Gastroesophageal sphincter (tissue), 4 donors: Measurements from ENCODE around the gene SLFNL1. TPM values are rescaled to one million over a fixed set of nuclear protein-coding genes. Genes with fewer than 3 reads are reported as not detected.

Experiments used
- ATAC-seq: fragments of 150-250 bp; one replicate; pipeline ENCODE4 v1.9.1; 2016; ENCODE audit warnings: mild to moderate bottlenecking, moderate library complexity
- H3K27ac ChIP-seq, 4 donors: fragments of 200-600 bp; sonication (generic) in 3 of 4; 1 replicate in 3 of 4; 2 replicates in 1 of 4; pipeline ENCODE4 v1.5.1; 2016 to 2019
- H3K27me3 ChIP-seq: fragments of 200-600 bp; sonication (generic); one replicate; pipeline ENCODE4 v1.5.1; 2019
- H3K36me3 ChIP-seq, 2 donors: fragments of 200-600 bp; sonication (generic); one replicate each; pipeline ENCODE4 v1.5.1; 2019; ENCODE audit warnings: control low read depth in 1 of 2
- H3K4me1 ChIP-seq, 3 donors: fragments of 200-600 bp; sonication (generic); 1 replicate in 2 of 3; 2 replicates in 1 of 3; pipeline ENCODE4 v1.5.1; 2016 to 2019; ENCODE audit warnings: control low read depth in 2 of 3
- H3K4me3 ChIP-seq, 2 donors: fragments of 200-600 bp; sonication (generic); one replicate each; pipeline ENCODE4 v1.5.1; 2019; ENCODE audit warnings: mild to moderate bottlenecking in 1 of 2, moderate library complexity in 1 of 2
- H3K9me3 ChIP-seq, 3 donors: fragments of 200-600 bp; sonication (generic); one replicate each; pipeline ENCODE4 v1.5.1; 2017 to 2019; ENCODE audit warnings: control low read depth in 2 of 3
- EP300 ChIP-seq: sonication (generic); formaldehyde crosslinking; IDR thresholded peaks from one replicate; pipeline ENCODE4 v1.6.1; 2017; ENCODE audit warnings: antibody characterized with exemption, mild to moderate bottlenecking
- POLR2A ChIP-seq, 2 donors: fragments of 450-650 bp; IDR thresholded peaks; one replicate each; pipeline ENCODE4 v1.6.1; 2017; ENCODE audit warnings: antibody characterized with exemption in 2 of 2, mild to moderate bottlenecking in 2 of 2, moderate library complexity in 1 of 2
- POLR2AphosphoS5 ChIP-seq: sonication (generic); formaldehyde crosslinking; IDR thresholded peaks from one replicate; pipeline ENCODE4 v1.6.1; 2017; ENCODE audit warnings: antibody characterized with exemption
- WGBS, 2 donors: methylation state at CpG; one replicate each; pipeline ENCODE4 v1.1.5; 2018; ENCODE audit warnings: low coverage in 1 of 2; 5-methylcytosine and 5-hydroxymethylcytosine counted together
- total RNA-seq, 4 donors: library from RNA; depleted of rRNA; stranded (reverse); fragments of >200 nt; gene quantifications; one replicate each; pipeline ENCODE4 v1.1.0, GENCODE V29; 2016
- TF ChIP-seq, protein P1 (sequence below), 4 experiments: fragments of 200-600 bp in 2 of 4; fragments of 450-650 bp in 2 of 4; sonication (generic) in 1 of 4; IDR thresholded peaks; one replicate each; pipeline ENCODE4 v1.5.1; 2017 to 2019; ENCODE audit warnings: antibody characterized with exemption in 4 of 4, mild to moderate bottlenecking in 2 of 4, moderate library complexity in 2 of 4

The SLFNL1 gene
- total RNA-seq, 4 donors from 2014 or later, result 0.35 to 0.81 (median 0.41) TPM

DNA sequence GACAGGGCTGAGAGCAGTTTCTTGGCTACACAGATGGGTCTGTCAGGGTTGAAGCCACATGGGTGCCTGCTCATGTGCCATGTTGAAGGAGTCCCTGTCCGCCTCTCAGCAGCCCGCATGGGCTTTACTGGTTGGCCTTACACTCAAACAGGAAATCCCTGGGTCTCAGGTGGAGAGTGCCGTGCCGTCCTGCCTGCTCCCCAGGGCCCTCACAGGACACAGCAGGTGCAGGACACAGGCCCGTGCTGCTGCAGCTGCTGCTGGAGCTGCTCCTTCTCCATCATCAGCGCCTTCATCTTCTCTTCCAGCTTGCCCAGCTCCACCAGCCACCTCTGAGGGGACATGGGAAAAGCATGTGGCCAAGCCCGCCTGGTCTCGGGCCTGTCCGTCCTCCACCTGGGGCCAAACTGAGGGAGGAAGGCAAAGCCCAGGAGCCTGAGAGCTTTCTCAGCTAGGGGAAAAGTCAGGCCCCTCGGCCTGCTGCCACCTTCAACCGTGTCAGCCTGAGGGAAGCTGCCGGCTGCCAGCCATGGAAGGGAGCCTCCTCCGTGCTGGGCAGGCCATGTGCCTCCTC is 5.5 kb downstream of the SLFNL1 start:
- Histone ChIP-seq H3K4me1 (peaks cover 0 to 14% (median 0%) of the 10 kb centered on the region in 3 donors), H3K4me3 (no peak overlapping the region), H3K27me3 (no peaks in the 10 kb centered on the region), H3K27ac (no peak overlapping the region), H3K36me3 (peaks cover 0 to 39% of the 10 kb centered on the region in 2 donors), H3K9me3 (no peaks in the 10 kb centered on the region)
- WGBS, 2 donors, result 73 to 97% methylated on average over 6 to 7 of the region's 13 CpGs
- TF ChIP-seq, protein P1, sequence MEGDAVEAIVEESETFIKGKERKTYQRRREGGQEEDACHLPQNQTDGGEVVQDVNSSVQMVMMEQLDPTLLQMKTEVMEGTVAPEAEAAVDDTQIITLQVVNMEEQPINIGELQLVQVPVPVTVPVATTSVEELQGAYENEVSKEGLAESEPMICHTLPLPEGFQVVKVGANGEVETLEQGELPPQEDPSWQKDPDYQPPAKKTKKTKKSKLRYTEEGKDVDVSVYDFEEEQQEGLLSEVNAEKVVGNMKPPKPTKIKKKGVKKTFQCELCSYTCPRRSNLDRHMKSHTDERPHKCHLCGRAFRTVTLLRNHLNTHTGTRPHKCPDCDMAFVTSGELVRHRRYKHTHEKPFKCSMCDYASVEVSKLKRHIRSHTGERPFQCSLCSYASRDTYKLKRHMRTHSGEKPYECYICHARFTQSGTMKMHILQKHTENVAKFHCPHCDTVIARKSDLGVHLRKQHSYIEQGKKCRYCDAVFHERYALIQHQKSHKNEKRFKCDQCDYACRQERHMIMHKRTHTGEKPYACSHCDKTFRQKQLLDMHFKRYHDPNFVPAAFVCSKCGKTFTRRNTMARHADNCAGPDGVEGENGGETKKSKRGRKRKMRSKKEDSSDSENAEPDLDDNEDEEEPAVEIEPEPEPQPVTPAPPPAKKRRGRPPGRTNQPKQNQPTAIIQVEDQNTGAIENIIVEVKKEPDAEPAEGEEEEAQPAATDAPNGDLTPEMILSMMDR (IDR thresholded peaks at IDR 0.05), result no peak
- TF ChIP-seq POLR2A (IDR thresholded peaks at IDR 0.05) (no peak), EP300 (no peak), POLR2AphosphoS5 (no peak)
- ATAC-seq, result no peak

DNA sequence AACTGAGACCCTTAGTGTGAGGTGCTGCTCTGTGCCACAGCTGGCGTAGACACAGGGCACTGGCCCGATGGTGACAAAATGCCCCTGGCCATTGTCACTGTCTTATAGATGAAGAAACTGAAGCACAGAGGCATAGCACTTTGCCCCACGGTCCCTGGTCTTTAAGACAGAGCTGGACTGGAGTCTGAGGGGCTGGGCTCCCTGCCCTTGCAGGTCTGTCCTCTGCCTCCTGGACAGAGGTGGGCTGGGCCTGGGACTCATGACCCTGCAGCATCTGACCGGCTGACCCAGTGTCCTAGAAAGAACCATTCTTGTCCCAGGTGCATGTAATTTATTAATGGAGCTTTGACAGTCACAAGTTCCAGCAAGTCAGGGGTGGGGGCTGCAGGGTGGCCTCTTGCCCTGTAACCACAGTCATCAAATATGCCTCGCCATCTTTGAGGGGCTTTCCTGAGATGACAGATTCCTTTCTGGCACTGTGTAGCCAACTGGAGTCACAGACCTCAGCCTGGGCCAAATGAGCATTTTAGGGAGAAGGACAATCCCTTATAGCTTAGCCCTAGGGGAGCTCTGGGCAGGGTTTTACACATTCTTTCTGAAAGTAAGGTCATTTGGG is 6.1 kb downstream of the SLFNL1 start:
- no peak for TF ChIP-seq POLR2A (IDR thresholded peaks at IDR 0.05)
- TF ChIP-seq POLR2AphosphoS5, result no peak
- no peak for TF ChIP-seq EP300
- TF ChIP-seq, protein P1 (IDR thresholded peaks at IDR 0.05), result no peak
- WGBS, 2 donors, result 70% methylated on average over 2 of the region's 5 CpGs; no CpG with 5 or more reads in 1 of the 2 donors
- Histone ChIP-seq H3K4me3 (no peak overlapping the region), H3K4me1 (peaks cover 0 to 14% (median 0%) of the 10 kb centered on the region in 3 donors), H3K9me3 (no peaks in the 10 kb centered on the region), H3K27me3 (no peaks in the 10 kb centered on the region), H3K36me3 (peaks cover 0 to 45% of the 10 kb centered on the region in 2 donors), H3K27ac (no peak overlapping the region)
- no peak for ATAC-seq

DNA sequence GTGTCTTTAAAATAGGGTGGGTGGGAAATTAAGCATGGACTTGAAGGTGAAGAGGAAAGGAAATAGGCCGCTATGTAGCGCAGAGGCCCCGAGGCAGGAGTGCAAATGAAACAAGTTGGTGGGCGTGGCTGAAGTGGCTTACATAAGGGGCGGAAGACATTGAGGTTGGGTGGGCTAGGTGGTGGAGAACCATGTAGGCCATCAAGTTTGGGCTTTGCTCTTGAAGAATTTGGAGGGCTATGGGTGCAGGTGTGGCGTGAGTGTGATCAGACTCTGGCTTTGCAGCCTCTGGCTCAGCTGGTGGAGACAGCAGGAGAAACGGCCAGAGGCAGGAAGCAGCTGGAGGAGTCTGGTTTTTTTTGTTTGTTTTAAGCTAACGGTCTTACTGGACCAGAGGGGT is 6.7 kb downstream of the SLFNL1 start:
- no peak for ATAC-seq
- Histone ChIP-seq H3K36me3 (peaks cover 0 to 51% of the 10 kb centered on the region in 2 donors), H3K4me1 (peaks cover 0 to 14% (median 0%) of the 10 kb centered on the region in 3 donors), H3K4me3 (no peak overlapping the region), H3K27me3 (no peaks in the 10 kb centered on the region), H3K27ac (no peak overlapping the region), H3K9me3 (no peaks in the 10 kb centered on the region)
- 69 to 95% methylated on average over 6 to 7 of the region's 8 CpGs for WGBS, 2 donors
- no peak for TF ChIP-seq EP300
- no peak for TF ChIP-seq POLR2AphosphoS5
- no peak for TF ChIP-seq POLR2A (IDR thresholded peaks at IDR 0.05)
- TF ChIP-seq, protein P1 (IDR thresholded peaks at IDR 0.05), result no peak

DNA sequence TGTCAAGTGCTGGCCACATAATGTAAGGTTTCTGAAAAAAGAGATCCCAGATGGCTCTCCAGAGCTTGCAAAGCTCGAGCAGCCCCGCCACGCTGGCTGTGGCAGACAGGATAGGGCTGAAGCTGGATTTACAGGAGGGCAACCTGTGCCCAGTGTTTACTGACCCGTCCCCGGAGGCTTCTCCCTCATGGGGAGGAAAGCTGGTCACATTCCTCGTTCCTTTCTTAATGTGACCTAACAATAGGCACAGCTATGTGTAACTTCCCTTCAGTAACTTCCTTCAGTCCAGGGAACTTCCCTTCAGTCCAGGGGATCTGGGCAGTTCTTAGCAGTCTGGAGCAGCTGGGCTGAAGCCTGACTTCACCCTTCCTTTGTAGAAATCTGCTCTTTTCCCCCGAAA is 7.7 kb downstream of the SLFNL1 start:
- Histone ChIP-seq H3K27ac (no peak overlapping the region), H3K27me3 (no peaks in the 10 kb centered on the region), H3K4me1 (peaks cover 0 to 14% (median 0%) of the 10 kb centered on the region in 3 donors), H3K36me3 (peaks cover 0 to 61% of the 10 kb centered on the region in 2 donors), H3K4me3 (no peak overlapping the region), H3K9me3 (no peaks in the 10 kb centered on the region)
- 73 to 100% methylated on average over 2 of the region's 7 CpGs for WGBS, 2 donors
- TF ChIP-seq EP300 (no peak), POLR2AphosphoS5 (no peak), POLR2A (IDR thresholded peaks at IDR 0.05) (no peak)
- TF ChIP-seq, protein P1 (IDR thresholded peaks at IDR 0.05), result no peak
- ATAC-seq, result peak; percentile 71

DNA sequence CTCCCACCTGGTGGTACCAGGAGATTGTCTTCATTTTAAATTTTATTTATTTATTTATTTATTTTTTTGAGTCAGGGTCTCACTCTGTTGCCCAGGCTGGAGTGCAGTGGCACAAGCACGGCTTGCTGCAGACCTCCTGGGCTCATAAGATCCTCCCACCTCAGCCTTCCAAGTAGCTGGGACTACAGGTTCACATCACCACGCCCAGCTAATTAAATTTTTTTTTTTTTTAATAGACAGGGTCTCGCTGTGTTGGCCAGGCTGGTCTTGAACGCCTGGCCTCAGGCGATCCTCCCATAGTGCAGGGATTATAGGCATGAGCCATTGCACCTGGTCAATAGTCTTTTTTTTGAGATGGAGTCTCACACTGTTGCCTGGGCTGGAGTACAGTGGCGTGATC is 8.5 kb downstream of the SLFNL1 start:
- Histone ChIP-seq H3K36me3 (peaks cover 0 to 68% of the 10 kb centered on the region in 2 donors), H3K27ac (no peak overlapping the region), H3K4me1 (peaks cover 0 to 14% (median 0%) of the 10 kb centered on the region in 3 donors), H3K9me3 (no peaks in the 10 kb centered on the region), H3K27me3 (no peaks in the 10 kb centered on the region), H3K4me3 (no peak overlapping the region)
- ATAC-seq, result no peak
- WGBS, 2 donors, result 95% methylated on average over 3 to 6 of the region's 6 CpGs
- TF ChIP-seq POLR2AphosphoS5, result no peak
- TF ChIP-seq POLR2A (IDR thresholded peaks at IDR 0.05), result no peak
- TF ChIP-seq EP300, result no peak
- TF ChIP-seq, protein P1 (IDR thresholded peaks at IDR 0.05), result no peak
